Effector memory CD4-positive, alpha-beta T cell (primary cell): ENCODE results near the gene KLHL7.

Experiments
- DNase-seq, 3 donors: peaks; one replicate each; pipeline ENCODE4 v3.0.0-alpha.2; 2020
- H3K27ac ChIP-seq: 2 replicates; pipeline ENCODE4 v1.7.0; 2013; ENCODE audit warnings: mild to moderate bottlenecking, low read length, moderate library complexity; ENCODE audit not compliant: insufficient read depth, poor library complexity, severe bottlenecking
- H3K27me3 ChIP-seq: replicated peaks from 2 replicates; pipeline ENCODE4 v1.7.0; 2013; ENCODE audit warnings: mild to moderate bottlenecking, low read length; ENCODE audit not compliant: insufficient read depth, control insufficient read depth, poor library complexity, severe bottlenecking
- H3K36me3 ChIP-seq: 2 replicates; pipeline ENCODE4 v1.7.0; 2013; ENCODE audit warnings: mild to moderate bottlenecking, low read length, moderate library complexity; ENCODE audit not compliant: control insufficient read depth, insufficient read depth
- H3K4me1 ChIP-seq: 2 replicates; pipeline ENCODE4 v1.7.0; 2013; ENCODE audit warnings: low read length, mild to moderate bottlenecking; ENCODE audit not compliant: control insufficient read depth, insufficient read depth, poor library complexity, severe bottlenecking
- H3K4me3 ChIP-seq: 2 replicates; pipeline ENCODE4 v1.7.0; 2013; ENCODE audit warnings: low read length, low read depth, mild to moderate bottlenecking; ENCODE audit not compliant: insufficient read depth, poor library complexity, severe bottlenecking
- H3K9me3 ChIP-seq: 2 replicates; pipeline ENCODE4 v1.7.0; 2013; ENCODE audit warnings: mild to moderate bottlenecking, low read length, moderate library complexity; ENCODE audit not compliant: control insufficient read depth
- total RNA-seq, 3 donors: gene quantifications; one replicate each; lab custom pipeline; 2026; lab: John Stamatoyannopoulos, UW

Gene KLHL7
- total RNA-seq: 18.2 to 22.5 (median 19.7) reads per million in 3 donors

DNA sequence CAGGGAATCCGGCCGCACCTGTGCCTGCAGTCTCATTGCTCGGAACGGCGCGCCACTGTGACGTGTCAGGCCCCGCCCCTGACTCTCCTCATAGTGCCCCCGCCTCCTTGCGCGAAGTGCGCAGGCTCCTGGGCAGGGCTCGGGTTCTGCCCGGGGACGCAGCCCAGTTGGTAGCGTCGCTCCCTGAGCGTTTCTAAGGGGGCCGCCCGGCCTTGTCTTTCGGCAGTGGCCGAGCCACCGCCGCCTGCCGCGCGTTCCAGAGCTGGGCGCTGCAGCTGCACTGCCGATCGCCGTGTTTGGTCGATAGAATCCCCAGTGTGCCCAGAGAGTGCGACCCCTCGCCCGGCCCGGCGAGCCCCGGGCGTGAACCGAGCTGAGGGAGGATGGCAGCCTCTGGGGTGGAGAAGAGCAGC is at the start of gene KLHL7:
KLHL7 (plus strand) TSS at position 142 of the 413 bp plus-strand sequence; CDS start at position 384, 242 bp downstream.
- H3K4me3 ChIP-seq: peak within 1 kb of the TSS; percentile 95
- H3K27me3 ChIP-seq: no peaks in the 10 kb centered on the region
- peak within 1 kb of the TSS; percentile 90 for H3K27ac ChIP-seq
- H3K4me1 ChIP-seq: peaks cover 8% of the 10 kb centered on the region
- H3K9me3 ChIP-seq: no peaks in the 10 kb centered on the region
- H3K36me3 ChIP-seq: no peaks in the 10 kb centered on the region
- DNase-seq: peak; percentile 89 to 95 (median 92)

DNA sequence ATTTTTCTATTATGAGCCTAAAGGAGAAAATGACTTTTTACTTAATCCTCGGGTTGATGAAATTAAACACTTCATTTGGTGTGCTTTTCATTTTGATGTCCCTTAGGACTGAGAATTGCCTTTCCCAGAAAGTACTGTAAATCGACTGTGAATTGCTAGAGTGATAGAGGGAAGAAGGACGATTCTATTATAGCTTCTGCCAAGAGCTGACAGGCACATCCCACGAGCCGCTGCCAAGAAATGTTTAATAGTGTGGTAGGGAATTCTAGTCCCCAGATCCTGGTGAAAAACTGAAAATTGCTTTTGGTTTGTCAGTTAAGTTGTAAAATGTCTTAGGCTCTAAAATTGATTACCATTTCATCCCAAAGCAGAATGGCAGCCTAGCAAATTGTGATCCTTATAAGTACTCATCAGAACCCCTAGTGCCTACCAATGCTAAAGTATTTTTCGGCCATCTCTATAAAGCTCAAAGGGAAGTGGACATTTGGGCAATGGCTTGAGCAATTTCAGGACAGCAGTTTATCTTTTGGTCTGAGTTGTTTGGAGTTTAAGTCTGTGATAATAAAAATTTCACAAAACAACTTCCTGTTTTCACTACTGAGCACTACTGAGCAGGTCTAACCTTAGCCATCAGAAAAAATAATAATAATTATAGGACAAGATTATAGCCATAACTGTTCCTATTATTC is 47.0 kb upstream of the KLHL7 start:
- Histone ChIP-seq H3K36me3 (no peaks in the 10 kb centered on the region), H3K4me1 (no peaks in the 10 kb centered on the region), H3K27ac (no peak overlapping the region), H3K4me3 (no peak overlapping the region), H3K9me3 (no peaks in the 10 kb centered on the region), H3K27me3 (no peaks in the 10 kb centered on the region)
- DNase-seq: no peak

GRCh38 chr7:23061327-23061726 is 44.3 kb upstream of the KLHL7 start:
- H3K9me3 ChIP-seq: no peaks in the 10 kb centered on the region
- no peak overlapping the region for H3K4me3 ChIP-seq
- H3K27ac ChIP-seq: no peak overlapping the region
- H3K36me3 ChIP-seq: no peaks in the 10 kb centered on the region
- DNase-seq: no peak
- H3K4me1 ChIP-seq: no peaks in the 10 kb centered on the region
- no peaks in the 10 kb centered on the region for H3K27me3 ChIP-seq

GRCh38 chr7:23062452-23062851 is 43.1 kb upstream of the KLHL7 start:
- Histone ChIP-seq H3K27me3 (no peaks in the 10 kb centered on the region), H3K4me3 (no peak overlapping the region), H3K4me1 (no peaks in the 10 kb centered on the region), H3K36me3 (no peaks in the 10 kb centered on the region), H3K27ac (no peak overlapping the region), H3K9me3 (no peaks in the 10 kb centered on the region)
- no peak for DNase-seq

- no peak overlapping the region for H3K4me3 ChIP-seq
- H3K4me1 ChIP-seq: no peaks in the 10 kb centered on the region
- H3K27me3 ChIP-seq: no peaks in the 10 kb centered on the region
- no peak for DNase-seq
- H3K36me3 ChIP-seq: no peaks in the 10 kb centered on the region
- no peaks in the 10 kb centered on the region for H3K9me3 ChIP-seq
- no peak overlapping the region for H3K27ac ChIP-seq
Measured at GRCh38 chr7:23065974-23066373, 39.6 kb upstream of the KLHL7 start.

GRCh38 chr7:23067271-23067670 is 38.3 kb upstream of the KLHL7 start:
- no peaks in the 10 kb centered on the region for H3K9me3 ChIP-seq
- H3K27ac ChIP-seq: no peak overlapping the region
- no peaks in the 10 kb centered on the region for H3K36me3 ChIP-seq
- no peak overlapping the region for H3K4me3 ChIP-seq
- H3K4me1 ChIP-seq: no peaks in the 10 kb centered on the region
- no peaks in the 10 kb centered on the region for H3K27me3 ChIP-seq
- no peak for DNase-seq

GRCh38 chr7:23072048-23072447 is 33.5 kb upstream of the KLHL7 start:
- Histone ChIP-seq H3K4me1 (no peaks in the 10 kb centered on the region), H3K36me3 (no peaks in the 10 kb centered on the region), H3K27ac (no peak overlapping the region), H3K4me3 (no peak overlapping the region), H3K9me3 (no peaks in the 10 kb centered on the region), H3K27me3 (no peaks in the 10 kb centered on the region)
- DNase-seq: no peak

- Histone ChIP-seq H3K4me1 (no peaks in the 10 kb centered on the region), H3K27me3 (no peaks in the 10 kb centered on the region), H3K36me3 (no peaks in the 10 kb centered on the region), H3K9me3 (no peaks in the 10 kb centered on the region), H3K4me3 (no peak overlapping the region), H3K27ac (no peak overlapping the region)
- DNase-seq: no peak
Measured at GRCh38 chr7:23072922-23073321, 32.7 kb upstream of the KLHL7 start.

- no peaks in the 10 kb centered on the region for H3K4me1 ChIP-seq
- no peak for DNase-seq
- H3K4me3 ChIP-seq: no peak overlapping the region
- no peaks in the 10 kb centered on the region for H3K27me3 ChIP-seq
- H3K27ac ChIP-seq: no peak overlapping the region
- no peaks in the 10 kb centered on the region for H3K36me3 ChIP-seq
- H3K9me3 ChIP-seq: no peaks in the 10 kb centered on the region
Measured at GRCh38 chr7:23074443-23075261, 30.9 kb upstream of the KLHL7 start.

GRCh38 chr7:23075571-23075970 is 30.0 kb upstream of the KLHL7 start:
- Histone ChIP-seq H3K27me3 (no peaks in the 10 kb centered on the region), H3K9me3 (no peaks in the 10 kb centered on the region), H3K36me3 (no peaks in the 10 kb centered on the region), H3K4me3 (no peak overlapping the region), H3K27ac (no peak overlapping the region), H3K4me1 (no peaks in the 10 kb centered on the region)
- no peak for DNase-seq
